Panc1 (cell line): ENCODE results near the gene AGPAT3. TPM values are rescaled to one million over a fixed set of nuclear protein-coding genes. Genes with fewer than 3 reads are reported as not detected.

Experiments used
- ATAC-seq: fragments of 200-7000 bp; cut with Tn5 transposase; 2 replicates; pipeline ENCODE4 v1.9.1; 2020; ENCODE audit warnings: mild to moderate bottlenecking, moderate library complexity
- BruUV-seq: library from RNA; stranded (reverse); fragments of 400-500 nt; replicated peaks from 2 replicates; lab custom pipeline; 2021; lab: Mats Ljungman, UMichigan
- CTCF ChIA-PET: fragments of 300-600 bp; sonication (Branson Sonifier 250); formaldehyde crosslinking; loops from one replicate; lab custom pipeline; 2022; ENCODE audit warnings: antibody characterized with exemption; lab: Charles Lee
- POLR2A ChIA-PET: fragments of 300-600 bp; sonication (Branson Sonifier 250); formaldehyde crosslinking; loops from one replicate; lab custom pipeline; 2022; ENCODE audit warnings: antibody characterized with exemption; lab: Charles Lee
- DNase-seq: peaks from one replicate; pipeline ENCODE4 v3.0.0-alpha.2; 2010; ENCODE audit warnings: low read depth, low spot score
- H3K27ac ChIP-seq: 2 replicates; pipeline ENCODE4 v1.5.1; 2011; ENCODE audit warnings: mild to moderate bottlenecking, low read length, inconsistent platforms
- H3K27me3 ChIP-seq: fragments of 200-500 bp; sonication (Bioruptor generic); 2 replicates; pipeline ENCODE4 v1.6.0; 2014; ENCODE audit warnings: low read length, inconsistent platforms; ENCODE audit not compliant: control insufficient read depth, insufficient read depth
- H3K36me3 ChIP-seq: fragments of 200-500 bp; sonication (Bioruptor generic); 2 replicates; pipeline ENCODE4 v1.5.1; 2014; ENCODE audit warnings: inconsistent platforms, mild to moderate bottlenecking, low read length, moderate library complexity; ENCODE audit not compliant: control insufficient read depth, insufficient read depth
- H3K4me1 ChIP-seq: 2 replicates; pipeline ENCODE4 v1.5.1; 2011; ENCODE audit warnings: inconsistent platforms, mild to moderate bottlenecking, low read length, moderate library complexity; ENCODE audit not compliant: control insufficient read depth, insufficient read depth
- H3K4me3 ChIP-seq, 2 experiments: 2 replicates each; pipeline ENCODE4 v1.5.1; 2011 to 2012; ENCODE audit warnings: low read depth in 2 of 2, low read length in 2 of 2, mild to moderate bottlenecking in 2 of 2, inconsistent platforms in 1 of 2, moderate library complexity in 1 of 2
- H3K9me3 ChIP-seq: fragments of 200-500 bp; sonication (Bioruptor generic); 2 replicates; pipeline ENCODE4 v1.5.1; 2014; ENCODE audit warnings: low read depth, mild to moderate bottlenecking, inconsistent platforms, low read length, moderate library complexity; ENCODE audit not compliant: control insufficient read depth, insufficient read depth
- CTCF ChIP-seq: fragments of 450-650 bp; IDR thresholded peaks from 2 replicates; pipeline ENCODE4 v1.5.1; 2017; ENCODE audit warnings: mild to moderate bottlenecking
- POLR2AphosphoS5 ChIP-seq: IDR thresholded peaks from 2 replicates; pipeline ENCODE4 v1.6.1; 2012; ENCODE audit warnings: mild to moderate bottlenecking, low read depth, low read length, moderate library complexity
- SIN3A ChIP-seq: IDR thresholded peaks from 2 replicates; pipeline ENCODE4 v1.6.1; 2012; ENCODE audit warnings: low read depth, mild to moderate bottlenecking, low read length, moderate library complexity, borderline replicate concordance; ENCODE audit not compliant: insufficient read depth
- TCF7L2 ChIP-seq: IDR thresholded peaks from 2 replicates; pipeline ENCODE4 v1.6.1; 2011; ENCODE audit warnings: mild to moderate bottlenecking, low read depth, low read length, inconsistent platforms
- in situ Hi-C: cut with HindIII; loops from 2 replicates; pipeline ENCODE4 v1.10.0; 2016; ENCODE audit warnings: low sequenced_read_pairs, low pct_unique_long_range_greater_than_20kb
- intact Hi-C: fragments of 100-400 bp; cut with micrococcal nuclease; formaldehyde crosslinking; loops from one replicate; pipeline ENCODE4 v1.10.0; 2022; ENCODE audit not compliant: unreplicated experiment
- total RNA-seq: library from RNA; stranded (reverse); gene quantifications from one replicate; pipeline ENCODE4 v1.2.1, GENCODE V29; 2021; ENCODE audit not compliant: unreplicated experiment
- TF ChIP-seq, protein P1 (sequence below), 2 experiments: IDR thresholded peaks; 2 replicates each; pipeline ENCODE4 v1.6.1; 2011 to 2012; ENCODE audit warnings: low read depth in 2 of 2, control low read depth in 1 of 2, low read length in 1 of 2, mild to moderate bottlenecking in 1 of 2, moderate library complexity in 1 of 2; ENCODE audit not compliant: insufficient read depth in 1 of 2

AGPAT3 gene
- total RNA-seq, 1 experiment from 2014 or later: 40.1 TPM

DNA sequence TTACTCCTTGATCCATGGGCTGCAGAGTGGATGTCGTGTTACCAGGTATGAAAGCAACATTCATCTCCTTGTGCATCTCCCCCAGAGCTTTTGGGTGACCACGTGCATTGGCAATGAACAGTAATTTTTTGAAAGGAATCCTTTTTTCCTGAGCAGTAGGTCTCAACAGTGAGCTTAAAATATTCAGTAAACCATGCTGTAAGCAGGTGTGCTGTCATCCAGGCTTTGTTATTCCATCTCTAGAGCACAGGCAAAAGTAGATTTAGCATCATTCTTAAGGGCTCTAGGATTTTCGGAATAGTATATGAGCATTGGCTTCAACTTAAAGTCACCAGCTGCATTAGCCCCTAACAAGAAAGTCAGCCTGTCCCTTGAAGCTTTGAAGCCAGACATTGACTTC, 27.3 kb downstream of the AGPAT3 start:
- Histone ChIP-seq H3K4me1 (no peaks in the 10 kb centered on the region), H3K4me3 (no peak overlapping the region), H3K27ac (no peak overlapping the region), H3K27me3 (no peaks in the 10 kb centered on the region), H3K36me3 (no peaks in the 10 kb centered on the region), H3K9me3 (no peaks in the 10 kb centered on the region)
- ChIA-PET CTCF (no interaction called here), POLR2A (no interaction called here)
- DNase-seq (no peak), ATAC-seq (no peak)
- TF ChIP-seq, protein P1, sequence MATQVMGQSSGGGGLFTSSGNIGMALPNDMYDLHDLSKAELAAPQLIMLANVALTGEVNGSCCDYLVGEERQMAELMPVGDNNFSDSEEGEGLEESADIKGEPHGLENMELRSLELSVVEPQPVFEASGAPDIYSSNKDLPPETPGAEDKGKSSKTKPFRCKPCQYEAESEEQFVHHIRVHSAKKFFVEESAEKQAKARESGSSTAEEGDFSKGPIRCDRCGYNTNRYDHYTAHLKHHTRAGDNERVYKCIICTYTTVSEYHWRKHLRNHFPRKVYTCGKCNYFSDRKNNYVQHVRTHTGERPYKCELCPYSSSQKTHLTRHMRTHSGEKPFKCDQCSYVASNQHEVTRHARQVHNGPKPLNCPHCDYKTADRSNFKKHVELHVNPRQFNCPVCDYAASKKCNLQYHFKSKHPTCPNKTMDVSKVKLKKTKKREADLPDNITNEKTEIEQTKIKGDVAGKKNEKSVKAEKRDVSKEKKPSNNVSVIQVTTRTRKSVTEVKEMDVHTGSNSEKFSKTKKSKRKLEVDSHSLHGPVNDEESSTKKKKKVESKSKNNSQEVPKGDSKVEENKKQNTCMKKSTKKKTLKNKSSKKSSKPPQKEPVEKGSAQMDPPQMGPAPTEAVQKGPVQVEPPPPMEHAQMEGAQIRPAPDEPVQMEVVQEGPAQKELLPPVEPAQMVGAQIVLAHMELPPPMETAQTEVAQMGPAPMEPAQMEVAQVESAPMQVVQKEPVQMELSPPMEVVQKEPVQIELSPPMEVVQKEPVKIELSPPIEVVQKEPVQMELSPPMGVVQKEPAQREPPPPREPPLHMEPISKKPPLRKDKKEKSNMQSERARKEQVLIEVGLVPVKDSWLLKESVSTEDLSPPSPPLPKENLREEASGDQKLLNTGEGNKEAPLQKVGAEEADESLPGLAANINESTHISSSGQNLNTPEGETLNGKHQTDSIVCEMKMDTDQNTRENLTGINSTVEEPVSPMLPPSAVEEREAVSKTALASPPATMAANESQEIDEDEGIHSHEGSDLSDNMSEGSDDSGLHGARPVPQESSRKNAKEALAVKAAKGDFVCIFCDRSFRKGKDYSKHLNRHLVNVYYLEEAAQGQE (IDR thresholded peaks at IDR 0.05; ENCODE audit: insufficient read depth in 1 of 2, low read depth in 2 of 2, low read length in 1 of 2): no peak
- TF ChIP-seq POLR2AphosphoS5 (no peak), CTCF (no peak), TCF7L2 (no peak), SIN3A (no peak)
- in situ Hi-C loops: no loop called here
- intact Hi-C loops: no loop called here
- BruUV-seq: no TSS peak

GRCh38 chr21:43892984-43893535, 28.0 kb downstream of the AGPAT3 start:
- DNase-seq: no peak
- TF ChIP-seq POLR2AphosphoS5 (no peak), TCF7L2 (no peak), CTCF (no peak), SIN3A (no peak)
- TF ChIP-seq, protein P1 (IDR thresholded peaks at IDR 0.05; ENCODE audit: insufficient read depth in 1 of 2, low read depth in 2 of 2, low read length in 1 of 2): no peak
- no peak for ATAC-seq
- Histone ChIP-seq H3K36me3 (no peaks in the 10 kb centered on the region), H3K27me3 (no peaks in the 10 kb centered on the region), H3K4me3 (no peak overlapping the region), H3K4me1 (no peaks in the 10 kb centered on the region), H3K27ac (no peak overlapping the region), H3K9me3 (no peaks in the 10 kb centered on the region)
- in situ Hi-C loops: no loop called here
- POLR2A ChIA-PET: no interaction called here
- CTCF ChIA-PET: no interaction called here
- intact Hi-C loops: no loop called here
- no TSS peak for BruUV-seq
